ENCODE data around the gene GPATCH2. TPM values are rescaled to one million over a fixed set of nuclear protein-coding genes. Genes with fewer than 3 reads are reported as not detected.

GPATCH2 gene
- total and polyA plus RNA-seq, 12 donors: 2.3 to 10.6 (median 7.3) TPM

DNA sequence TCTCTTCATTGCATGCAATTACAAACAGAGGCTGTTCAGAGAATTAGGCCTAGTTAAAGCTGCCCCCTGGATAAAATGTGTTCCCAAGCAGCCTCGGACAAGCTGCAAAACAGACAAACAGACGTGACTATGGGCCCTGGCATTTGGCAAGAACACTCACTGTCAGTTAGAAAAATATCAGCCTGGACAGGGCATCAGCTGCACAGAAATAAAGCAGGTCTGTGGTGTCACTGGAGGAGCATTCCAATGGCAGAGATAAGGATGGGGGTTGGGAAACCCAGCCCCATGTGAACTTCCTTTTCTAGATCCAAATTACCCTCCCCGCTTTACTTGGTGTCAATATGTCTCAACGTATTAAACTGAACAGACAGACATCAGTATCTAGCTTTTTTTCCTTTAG lies 177.1 kb downstream of the GPATCH2 start:
- ATAC-seq (peak; percentile 88 to 99 (median 96)), DNase-seq (peak in 1 of 2 donors; percentile 74)
- H3K36me3 ChIP-seq: peaks cover 0 to 7% (median 0%) of the 10 kb centered on the region in 9 donors
- H3K27me3 ChIP-seq: no peaks in the 10 kb centered on the region
- intact Hi-C loops (cut with DNase I): loop anchor here in 2 of 10 donors (10.0 kb wide), 1 partner anchor 71 kb away; no protein-coding TSS in a partner anchor
- TF ChIP-seq, protein P1, sequence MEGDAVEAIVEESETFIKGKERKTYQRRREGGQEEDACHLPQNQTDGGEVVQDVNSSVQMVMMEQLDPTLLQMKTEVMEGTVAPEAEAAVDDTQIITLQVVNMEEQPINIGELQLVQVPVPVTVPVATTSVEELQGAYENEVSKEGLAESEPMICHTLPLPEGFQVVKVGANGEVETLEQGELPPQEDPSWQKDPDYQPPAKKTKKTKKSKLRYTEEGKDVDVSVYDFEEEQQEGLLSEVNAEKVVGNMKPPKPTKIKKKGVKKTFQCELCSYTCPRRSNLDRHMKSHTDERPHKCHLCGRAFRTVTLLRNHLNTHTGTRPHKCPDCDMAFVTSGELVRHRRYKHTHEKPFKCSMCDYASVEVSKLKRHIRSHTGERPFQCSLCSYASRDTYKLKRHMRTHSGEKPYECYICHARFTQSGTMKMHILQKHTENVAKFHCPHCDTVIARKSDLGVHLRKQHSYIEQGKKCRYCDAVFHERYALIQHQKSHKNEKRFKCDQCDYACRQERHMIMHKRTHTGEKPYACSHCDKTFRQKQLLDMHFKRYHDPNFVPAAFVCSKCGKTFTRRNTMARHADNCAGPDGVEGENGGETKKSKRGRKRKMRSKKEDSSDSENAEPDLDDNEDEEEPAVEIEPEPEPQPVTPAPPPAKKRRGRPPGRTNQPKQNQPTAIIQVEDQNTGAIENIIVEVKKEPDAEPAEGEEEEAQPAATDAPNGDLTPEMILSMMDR (IDR thresholded peaks at IDR 0.05): peak in 1 of 9 donors; percentile 22
- H3K27ac ChIP-seq: peak overlapping the region; percentile 46 to 82 (median 70)
- H3K9me3 ChIP-seq: no peaks in the 10 kb centered on the region
- WGBS, 2 donors: 31 to 43% methylated on average over 4 of the region's 4 CpGs
- no peak overlapping the region for H3K4me3 ChIP-seq
- H3K4me1 ChIP-seq: peaks cover 0 to 24% (median 0%) of the 10 kb centered on the region in 9 donors

DNA sequence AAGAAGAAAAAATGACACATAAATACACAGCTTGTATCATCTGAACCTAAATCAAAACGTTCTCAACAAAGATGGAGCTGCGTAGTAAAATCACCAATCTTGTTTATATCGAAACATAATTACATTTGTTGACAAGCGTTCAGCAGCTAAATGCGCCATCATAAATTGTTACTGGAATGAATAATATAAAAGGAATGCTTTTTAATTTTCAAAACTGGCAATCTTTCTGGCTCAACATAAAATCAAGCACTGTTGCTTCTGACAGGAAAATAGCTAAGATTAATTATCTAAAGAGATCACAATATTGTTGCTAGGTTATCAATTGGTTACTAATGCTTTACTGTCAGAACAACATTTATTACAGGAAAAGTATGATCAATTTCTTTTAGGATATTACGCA lies 181.5 kb downstream of the GPATCH2 start:
- H3K4me3 ChIP-seq: no peak overlapping the region
- 95% methylated on average over 6 of the region's 6 CpGs for WGBS, 2 donors
- H3K4me1 ChIP-seq: peaks cover 0 to 24% (median 0%) of the 10 kb centered on the region in 9 donors
- H3K27ac ChIP-seq: no peak overlapping the region
- TF ChIP-seq, protein P1 (IDR thresholded peaks at IDR 0.05): no peak
- DNase-seq: no peak
- H3K36me3 ChIP-seq: peaks cover 0 to 33% (median 3%) of the 10 kb centered on the region in 9 donors
- no peaks in the 10 kb centered on the region for H3K9me3 ChIP-seq
- ATAC-seq: no peak
- no peaks in the 10 kb centered on the region for H3K27me3 ChIP-seq
- intact Hi-C loops (cut with DNase I): no loop called here

DNA sequence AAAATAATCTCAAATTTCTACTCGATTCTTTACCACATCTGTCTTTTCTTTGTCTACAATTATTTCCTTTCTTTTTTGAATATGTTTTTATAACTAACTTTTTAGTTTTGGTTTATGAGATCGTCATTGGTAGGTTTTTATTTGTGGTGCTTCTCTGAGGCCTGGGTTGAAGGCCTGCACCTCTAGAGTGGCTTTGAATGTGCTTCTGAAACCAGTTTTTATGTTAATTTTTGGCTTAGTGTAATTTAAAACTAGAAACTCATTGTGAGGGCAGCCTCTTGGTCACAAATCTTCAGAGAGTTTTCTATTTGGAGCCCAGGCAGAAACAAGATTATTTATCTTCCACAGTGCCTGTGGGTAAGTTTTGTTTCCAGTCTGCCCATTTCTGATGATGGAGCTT lies 187.0 kb downstream of the GPATCH2 start:
- intact Hi-C loops (cut with DNase I): no loop called here
- H3K27ac ChIP-seq: no peak overlapping the region
- TF ChIP-seq, protein P1 (IDR thresholded peaks at IDR 0.05): no peak
- ATAC-seq (no peak), DNase-seq (no peak)
- H3K4me1 ChIP-seq: no peaks in the 10 kb centered on the region
- H3K9me3 ChIP-seq: peaks cover 0 to 37% (median 5%) of the 10 kb centered on the region in 11 donors
- H3K36me3 ChIP-seq: peaks cover 0 to 30% (median 5%) of the 10 kb centered on the region in 9 donors
- no peak overlapping the region for H3K4me3 ChIP-seq
- 95% methylated on average over 2 of the region's 2 CpGs for WGBS, 2 donors
- no peaks in the 10 kb centered on the region for H3K27me3 ChIP-seq

DNA sequence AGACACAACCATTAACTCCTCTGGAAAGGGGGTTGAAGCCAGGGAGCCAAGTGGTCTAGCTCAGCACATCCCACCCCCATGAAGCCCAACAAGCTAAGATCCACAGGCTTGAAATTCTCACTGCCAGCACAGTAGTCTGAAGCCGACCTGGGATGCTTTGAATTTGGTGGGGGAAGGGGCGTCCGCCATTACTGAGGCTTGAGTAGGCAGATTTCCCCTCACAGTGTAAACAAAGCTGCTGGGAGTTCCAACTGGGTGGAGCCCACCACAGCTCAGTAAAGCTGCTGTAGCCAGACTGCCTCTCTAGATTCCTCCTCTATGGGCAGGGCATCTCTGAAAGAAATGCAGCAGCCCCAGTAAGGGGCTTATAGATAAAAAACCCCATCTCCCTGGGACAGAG lies 193.5 kb downstream of the GPATCH2 start:
- TF ChIP-seq, protein P1 (IDR thresholded peaks at IDR 0.05): no peak
- 93 to 96% methylated on average over 3 of the region's 3 CpGs for WGBS, 2 donors
- Histone ChIP-seq H3K27me3 (no peaks in the 10 kb centered on the region), H3K36me3 (peaks cover 0 to 26% (median 6%) of the 10 kb centered on the region in 9 donors), H3K9me3 (peaks cover 0 to 35% (median 5%) of the 10 kb centered on the region in 11 donors), H3K4me1 (no peaks in the 10 kb centered on the region), H3K4me3 (no peak overlapping the region), H3K27ac (no peak overlapping the region)
- ATAC-seq (no peak), DNase-seq (no peak)
- intact Hi-C loops (cut with DNase I): no loop called here

All from heart right ventricle (tissue), 16 donors.